OCI-LY3 (cell line): ENCODE results near the gene ARHGEF10L.

Experiments used
- H2AFZ ChIP-seq: fragments of 200-600, 300-600 bp; shearing (Covaris generic); 2 replicates; pipeline ENCODE4 v1.6.0; 2014; ENCODE audit warnings: antibody characterized with exemption, low read depth, low read length
- H3K27ac ChIP-seq: fragments of 200-600, 300-600 bp; sonication (generic); 2 replicates; pipeline ENCODE4 v1.5.1; 2014; ENCODE audit warnings: mild to moderate bottlenecking, low read length, moderate library complexity, mixed read lengths
- H3K27me3 ChIP-seq: fragments of 200-600, 300-600 bp; sonication (generic); 2 replicates; pipeline ENCODE4 v1.6.1; 2014; ENCODE audit warnings: low read depth, low read length, mixed read lengths
- H3K36me3 ChIP-seq: fragments of 200-600, 300-600 bp; sonication (generic); replicated peaks from 2 replicates; pipeline ENCODE3; 2014; ENCODE audit warnings: low read depth, low read length, mixed read lengths
- H3K4me1 ChIP-seq: fragments of 300-600, 200-600 bp; sonication (generic); 2 replicates; pipeline ENCODE4 v1.6.1; 2014; ENCODE audit warnings: low read length, mixed read lengths
- H3K4me2 ChIP-seq: fragments of 200-600, 300-600 bp; sonication (generic); 2 replicates; pipeline ENCODE4 v1.6.1; 2014; ENCODE audit warnings: low read length, mixed read lengths
- H3K4me3 ChIP-seq: fragments of 300-600, 200-600 bp; sonication (generic); 2 replicates; pipeline ENCODE4 v1.5.1; 2014; ENCODE audit warnings: antibody characterized with exemption, mild to moderate bottlenecking, low read length, moderate library complexity
- H3K79me2 ChIP-seq: fragments of 300-600, 200-600 bp; shearing (Covaris generic); 2 replicates; pipeline ENCODE4 v1.6.1; 2014; ENCODE audit warnings: mild to moderate bottlenecking, low read length, mixed read lengths
- H3K9ac ChIP-seq: fragments of 300-600, 200-600 bp; shearing (Covaris generic); 2 replicates; pipeline ENCODE4 v1.6.0; 2014; ENCODE audit warnings: mild to moderate bottlenecking, low read length, moderate library complexity
- H3K9me3 ChIP-seq: fragments of 200-600, 300-600 bp; shearing (Covaris generic); 2 replicates; pipeline ENCODE4 v1.6.1; 2014; ENCODE audit warnings: low read length, mixed read lengths; ENCODE audit not compliant: insufficient read depth
- H4K20me1 ChIP-seq: fragments of 200-600, 300-600 bp; sonication (generic); 2 replicates; pipeline ENCODE4 v1.6.1; 2016; ENCODE audit warnings: low read length, mixed read lengths; ENCODE audit not compliant: insufficient read depth
- EZH2phosphoT487 ChIP-seq: fragments of 200-600 bp; shearing (Covaris generic); IDR thresholded peaks from 2 replicates; pipeline ENCODE4 v1.6.1; 2018; ENCODE audit warnings: antibody characterized with exemption, mixed run types, low read depth
- TF ChIP-seq, protein P1 (sequence below): fragments of 200-600, 300-600 bp; sonication (generic); IDR thresholded peaks from 2 replicates; pipeline ENCODE4 v1.5.1; 2014; ENCODE audit warnings: antibody characterized with exemption, low read length, low read depth

The ARHGEF10L gene

DNA sequence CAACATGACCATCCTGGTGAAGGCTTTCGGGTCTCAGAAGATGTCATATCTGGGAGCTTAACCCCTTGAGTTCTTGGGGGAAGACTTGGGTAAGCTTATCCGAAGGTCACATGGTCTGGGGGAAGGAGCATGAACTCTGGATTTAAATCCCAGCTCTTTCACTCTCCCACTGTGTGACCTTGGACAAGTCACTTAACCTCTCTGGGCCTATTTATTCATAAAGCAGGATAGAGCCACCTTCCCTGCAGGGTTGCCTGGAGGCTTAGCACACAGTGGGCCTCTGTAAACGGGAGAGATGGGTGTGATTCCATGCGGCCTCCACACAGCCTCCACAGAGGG, 8.2 kb upstream of the ARHGEF10L start:
- peaks cover 9% of the 10 kb centered on the region for H3K4me1 ChIP-seq
- no peaks in the 10 kb centered on the region for H4K20me1 ChIP-seq
- H3K9me3 ChIP-seq, result no peaks in the 10 kb centered on the region
- H3K27ac ChIP-seq, result no peak overlapping the region
- no peaks in the 10 kb centered on the region for H3K79me2 ChIP-seq
- no peaks in the 10 kb centered on the region for H3K36me3 ChIP-seq
- no peak overlapping the region for H3K9ac ChIP-seq
- 0 out of 2 replicates have a peak, but pooled peaks cover 5% of the 10 kb centered on the region for H3K27me3 ChIP-seq
- TF ChIP-seq EZH2phosphoT487, result no peak
- TF ChIP-seq, protein P1, sequence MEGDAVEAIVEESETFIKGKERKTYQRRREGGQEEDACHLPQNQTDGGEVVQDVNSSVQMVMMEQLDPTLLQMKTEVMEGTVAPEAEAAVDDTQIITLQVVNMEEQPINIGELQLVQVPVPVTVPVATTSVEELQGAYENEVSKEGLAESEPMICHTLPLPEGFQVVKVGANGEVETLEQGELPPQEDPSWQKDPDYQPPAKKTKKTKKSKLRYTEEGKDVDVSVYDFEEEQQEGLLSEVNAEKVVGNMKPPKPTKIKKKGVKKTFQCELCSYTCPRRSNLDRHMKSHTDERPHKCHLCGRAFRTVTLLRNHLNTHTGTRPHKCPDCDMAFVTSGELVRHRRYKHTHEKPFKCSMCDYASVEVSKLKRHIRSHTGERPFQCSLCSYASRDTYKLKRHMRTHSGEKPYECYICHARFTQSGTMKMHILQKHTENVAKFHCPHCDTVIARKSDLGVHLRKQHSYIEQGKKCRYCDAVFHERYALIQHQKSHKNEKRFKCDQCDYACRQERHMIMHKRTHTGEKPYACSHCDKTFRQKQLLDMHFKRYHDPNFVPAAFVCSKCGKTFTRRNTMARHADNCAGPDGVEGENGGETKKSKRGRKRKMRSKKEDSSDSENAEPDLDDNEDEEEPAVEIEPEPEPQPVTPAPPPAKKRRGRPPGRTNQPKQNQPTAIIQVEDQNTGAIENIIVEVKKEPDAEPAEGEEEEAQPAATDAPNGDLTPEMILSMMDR, result no peak
- no peak overlapping the region for H3K4me3 ChIP-seq
- no peak overlapping the region for H2AFZ ChIP-seq
- no peak overlapping the region for H3K4me2 ChIP-seq

DNA sequence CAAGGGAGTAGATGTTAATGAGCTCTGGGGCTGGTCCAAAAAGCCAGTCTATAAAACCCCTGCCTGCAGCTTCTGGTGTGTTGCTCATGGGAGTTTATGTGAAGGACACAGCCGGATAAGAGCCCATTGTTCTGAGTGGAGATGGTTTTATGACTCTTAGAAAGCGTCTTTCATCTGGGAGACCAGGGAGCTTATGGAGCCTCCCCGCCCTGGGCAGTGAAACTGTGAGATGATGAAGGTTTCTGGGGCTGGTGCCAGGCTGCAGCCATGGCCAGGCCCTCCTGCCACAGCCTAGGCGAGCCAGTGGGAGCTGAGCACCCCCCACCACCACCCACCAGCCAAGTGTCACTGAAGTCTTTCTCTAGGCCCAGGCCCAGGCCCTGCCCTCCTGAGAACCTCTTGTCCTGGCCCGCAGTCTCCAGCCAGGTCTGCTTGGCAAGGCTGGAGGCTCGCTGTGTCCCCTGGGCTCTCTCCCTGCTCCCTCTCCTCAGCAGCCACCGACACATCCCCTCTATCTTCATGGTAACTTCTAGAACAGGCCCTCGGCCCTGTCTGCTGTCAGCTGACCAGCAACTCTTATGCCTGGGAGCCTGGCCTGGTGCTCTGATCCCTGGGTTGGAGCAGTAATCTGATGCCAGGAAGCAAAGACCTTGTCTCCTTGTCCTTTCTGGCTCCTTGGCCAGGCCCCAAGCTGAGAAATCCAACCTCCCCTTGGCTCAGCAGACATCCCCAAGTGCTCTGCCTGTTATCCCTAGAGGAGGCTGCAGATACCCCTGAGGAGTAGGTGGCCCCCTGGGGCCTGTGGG, 7.6 kb upstream of the ARHGEF10L start:
- no peaks in the 10 kb centered on the region for H3K9me3 ChIP-seq
- no peak overlapping the region for H3K27ac ChIP-seq
- no peak overlapping the region for H3K4me2 ChIP-seq
- H2AFZ ChIP-seq, result no peak overlapping the region
- H3K9ac ChIP-seq, result no peak overlapping the region
- peaks cover 13% of the 10 kb centered on the region for H3K4me1 ChIP-seq
- no peaks in the 10 kb centered on the region for H4K20me1 ChIP-seq
- no peaks in the 10 kb centered on the region for H3K36me3 ChIP-seq
- no peaks in the 10 kb centered on the region for H3K79me2 ChIP-seq
- TF ChIP-seq, protein P1, result no peak
- no peak for TF ChIP-seq EZH2phosphoT487
- 0 out of 2 replicates have a peak, but pooled peaks cover 5% of the 10 kb centered on the region for H3K27me3 ChIP-seq
- no peak overlapping the region for H3K4me3 ChIP-seq

DNA sequence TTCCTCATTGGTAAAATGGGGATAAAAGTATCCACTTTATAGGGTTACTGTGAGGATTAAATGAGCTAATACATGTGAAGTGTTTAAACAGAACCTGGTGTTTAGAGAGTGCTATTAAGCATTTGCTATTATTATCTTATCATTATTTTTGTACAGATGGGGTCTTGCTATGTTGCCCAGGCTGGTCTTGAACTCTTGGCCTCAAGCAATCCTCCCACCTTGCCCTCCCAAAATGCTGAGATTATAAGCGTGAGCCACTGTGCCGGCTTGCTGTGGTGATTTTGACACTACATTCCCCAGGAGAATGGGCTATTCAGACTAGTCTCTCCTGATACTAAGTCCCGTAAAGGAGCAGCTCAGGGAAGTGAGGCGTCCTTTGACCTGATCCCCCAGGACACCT, 6.3 kb upstream of the ARHGEF10L start:
- Histone ChIP-seq H3K27ac (no peak overlapping the region), H3K9me3 (no peaks in the 10 kb centered on the region), H3K79me2 (no peaks in the 10 kb centered on the region), H3K9ac (no peak overlapping the region), H3K4me2 (no peak overlapping the region), H3K4me3 (no peak overlapping the region), H3K4me1 (peaks cover 13% of the 10 kb centered on the region), H3K36me3 (no peaks in the 10 kb centered on the region), H2AFZ (no peak overlapping the region), H3K27me3 (0 out of 2 replicates have a peak, but pooled peaks cover 5% of the 10 kb centered on the region), H4K20me1 (no peaks in the 10 kb centered on the region)
- no peak for TF ChIP-seq EZH2phosphoT487
- TF ChIP-seq, protein P1, result no peak

DNA sequence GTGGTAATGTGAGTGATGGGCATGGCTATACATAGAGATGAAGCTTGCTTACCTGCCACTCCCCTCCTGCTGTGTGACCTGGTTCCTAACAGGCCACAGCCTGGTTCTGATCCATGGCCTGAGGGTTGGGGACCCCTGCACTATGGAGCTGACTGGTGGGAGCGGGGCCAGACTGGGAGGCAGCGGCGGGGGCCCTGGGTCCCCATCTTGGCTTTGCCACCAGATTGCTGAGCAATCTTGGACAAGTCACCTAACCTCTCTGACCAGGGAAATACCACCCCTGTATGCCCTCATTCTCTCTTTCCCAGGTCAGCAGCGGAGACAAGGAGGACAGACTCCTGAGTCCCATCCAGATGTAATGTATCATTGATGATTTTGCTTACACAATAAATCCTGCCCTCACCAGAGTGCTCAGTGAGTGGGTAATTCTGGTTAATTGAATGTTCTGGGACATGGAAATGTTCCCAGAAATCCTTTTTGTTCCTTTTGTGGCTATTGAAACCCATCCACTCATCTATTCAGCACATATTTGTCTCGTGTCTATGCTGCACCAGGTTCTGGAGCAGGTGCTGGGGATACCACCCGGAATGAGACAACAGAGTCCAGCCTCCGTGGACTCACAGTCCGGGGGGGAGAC, 4.1 kb upstream of the ARHGEF10L start:
- H3K27ac ChIP-seq, result no peak overlapping the region
- no peak overlapping the region for H2AFZ ChIP-seq

More for the DNA sequence above, 4.1 kb upstream of the ARHGEF10L start:
- Histone ChIP-seq H3K36me3 (no peaks in the 10 kb centered on the region), H4K20me1 (no peaks in the 10 kb centered on the region), H3K79me2 (no peaks in the 10 kb centered on the region), H3K4me3 (no peak overlapping the region), H3K27me3 (peaks cover 5% of the 10 kb centered on the region; the same call in 1 of the 2 replicates), H3K4me2 (peak overlapping the region; percentile 56), H3K9me3 (no peaks in the 10 kb centered on the region), H3K9ac (no peak overlapping the region), H3K4me1 (peaks cover 22% of the 10 kb centered on the region)
- TF ChIP-seq EZH2phosphoT487, result no peak
- TF ChIP-seq, protein P1, result no peak
